Measurements from ENCODE around the gene OAF. TPM values are rescaled to one million over a fixed set of nuclear protein-coding genes. Genes with fewer than 3 reads are reported as not detected.

Gene OAF
- total and polyA plus RNA-seq, 2 of the 8 experiments (the other 6 are each of a cell fraction or from before 2014, with no cell fraction given), result 1.3 to 1.5 TPM

DNA sequence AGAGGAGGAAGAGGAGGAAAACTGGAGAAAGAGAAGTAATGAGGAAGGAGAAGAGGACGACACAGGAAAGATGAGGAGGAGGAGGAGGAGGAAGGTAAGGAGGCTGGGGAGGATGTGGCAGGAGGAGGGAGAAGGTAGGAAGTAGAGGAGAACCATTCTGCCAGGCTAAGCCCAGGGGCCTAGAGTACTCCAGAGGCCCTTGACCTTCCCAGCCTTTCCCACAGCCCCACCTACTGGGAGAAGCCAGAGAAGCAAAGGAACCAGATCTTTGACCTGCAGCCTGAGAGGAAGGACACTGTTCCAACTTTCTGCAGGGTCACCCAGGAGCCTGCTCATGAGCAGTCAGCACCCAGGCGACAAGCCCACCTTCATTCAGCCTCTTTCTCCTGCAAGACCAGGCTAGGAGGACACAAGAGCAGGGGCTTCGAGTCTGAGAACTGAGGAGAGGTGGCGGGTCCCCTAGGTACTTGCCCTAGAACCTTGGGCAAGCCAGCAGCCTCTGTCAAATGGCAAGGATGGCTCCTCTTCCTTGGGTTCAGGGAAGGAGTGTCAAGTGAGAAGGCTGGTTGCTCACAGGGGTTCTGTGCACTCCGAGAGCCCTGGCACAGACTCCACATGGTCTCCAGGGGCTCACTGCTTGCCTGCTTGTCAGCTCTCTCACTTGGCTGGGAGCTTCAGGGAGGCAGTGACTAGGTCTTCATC, 27.9 kb upstream of the OAF start:
- H2BK20ac ChIP-seq (ENCODE audit: low read length), result no peak overlapping the region
- H2BK15ac ChIP-seq (ENCODE audit: low read length), result no peak overlapping the region
- no peaks in the 10 kb centered on the region for H3K36me3 ChIP-seq (ENCODE audit: control insufficient read depth in 2 of 4, insufficient read depth in 4 of 4, low read length in 3 of 4)
- no peak overlapping the region for H4K5ac ChIP-seq (ENCODE audit: insufficient read length, low read depth, low read length)
- no peak overlapping the region for H3K4me2 ChIP-seq (ENCODE audit: insufficient read depth in 1 of 2, low read depth in 2 of 2, low read length in 2 of 2)
- peaks cover 0 to 28% (median 21%) of the 10 kb centered on the region in 4 experiments; a peak in 4 of 7 replicates for H3K27me3 ChIP-seq (replicated peaks in 1 of 4; ENCODE audit: control insufficient read depth in 3 of 4, extremely low read depth in 1 of 4, insufficient read depth in 3 of 4, low read length in 3 of 4)
- TF ChIP-seq RAD21 (IDR thresholded peaks at IDR 0.05 in 1 of 2, conservative IDR thresholded peaks at IDR 0.05 in 1 of 2; ENCODE audit: low read depth in 2 of 2, low read length in 2 of 2), result peak; percentile 49 to 64
- no peak for TF ChIP-seq FOSL1 (IDR thresholded peaks at IDR 0.05; ENCODE audit: insufficient read depth, low read depth, low read length)
- TF ChIP-seq, protein P1, sequence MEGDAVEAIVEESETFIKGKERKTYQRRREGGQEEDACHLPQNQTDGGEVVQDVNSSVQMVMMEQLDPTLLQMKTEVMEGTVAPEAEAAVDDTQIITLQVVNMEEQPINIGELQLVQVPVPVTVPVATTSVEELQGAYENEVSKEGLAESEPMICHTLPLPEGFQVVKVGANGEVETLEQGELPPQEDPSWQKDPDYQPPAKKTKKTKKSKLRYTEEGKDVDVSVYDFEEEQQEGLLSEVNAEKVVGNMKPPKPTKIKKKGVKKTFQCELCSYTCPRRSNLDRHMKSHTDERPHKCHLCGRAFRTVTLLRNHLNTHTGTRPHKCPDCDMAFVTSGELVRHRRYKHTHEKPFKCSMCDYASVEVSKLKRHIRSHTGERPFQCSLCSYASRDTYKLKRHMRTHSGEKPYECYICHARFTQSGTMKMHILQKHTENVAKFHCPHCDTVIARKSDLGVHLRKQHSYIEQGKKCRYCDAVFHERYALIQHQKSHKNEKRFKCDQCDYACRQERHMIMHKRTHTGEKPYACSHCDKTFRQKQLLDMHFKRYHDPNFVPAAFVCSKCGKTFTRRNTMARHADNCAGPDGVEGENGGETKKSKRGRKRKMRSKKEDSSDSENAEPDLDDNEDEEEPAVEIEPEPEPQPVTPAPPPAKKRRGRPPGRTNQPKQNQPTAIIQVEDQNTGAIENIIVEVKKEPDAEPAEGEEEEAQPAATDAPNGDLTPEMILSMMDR (IDR thresholded peaks at IDR 0.05; ENCODE audit: control extremely low read depth in 1 of 3, insufficient read depth in 1 of 3, low read depth in 1 of 3, low read length in 3 of 3), result peak; percentile 58 to 83 (median 64)
- POLR2A ChIA-PET (ENCODE audit: partially characterized antibody), result no interaction called here
- no peak overlapping the region for H2AFZ ChIP-seq (ENCODE audit: low read length)
- no peak overlapping the region for H3K4me3 ChIP-seq (ENCODE audit: extremely low read depth in 1 of 4, insufficient read depth in 2 of 4, low read depth in 3 of 4, low read length in 4 of 4)
- no peaks in the 10 kb centered on the region for H4K20me1 ChIP-seq (replicated peaks in 1 of 2; ENCODE audit: control insufficient read depth in 1 of 2, insufficient read depth in 2 of 2, low read length in 2 of 2)
- H3K14ac ChIP-seq (ENCODE audit: insufficient read length), result no peak overlapping the region
- DNase-seq (ENCODE audit: low read depth in 1 of 2, low spot score in 2 of 2) (peak in 1 of 2 experiments; percentile 76), FAIRE-seq (peak; percentile 19)
- no peak overlapping the region for H3K56ac ChIP-seq (replicated peaks; ENCODE audit: insufficient read length, low read depth, low read length)
- no peaks in the 10 kb centered on the region for H3K79me1 ChIP-seq (ENCODE audit: low read depth, low read length)
- H3K23me2 ChIP-seq (ENCODE audit: low read depth, low read length), result no peaks in the 10 kb centered on the region
- H2BK120ac ChIP-seq (replicated peaks; ENCODE audit: low read depth, low read length), result no peak overlapping the region
- H2AK5ac ChIP-seq (ENCODE audit: low read depth, low read length), result no peak overlapping the region
- H3K79me2 ChIP-seq (ENCODE audit: control insufficient read depth in 1 of 2, insufficient read depth in 2 of 2, low read length in 2 of 2), result no peaks in the 10 kb centered on the region
- no peak overlapping the region for H2BK5ac ChIP-seq (ENCODE audit: low read depth, low read length)
- no peak overlapping the region for H3K9ac ChIP-seq (replicated peaks in 1 of 4; ENCODE audit: extremely low read depth in 1 of 4, low read depth in 3 of 4, low read length in 3 of 4)
- no peak overlapping the region for H4K8ac ChIP-seq (ENCODE audit: extremely low read depth, insufficient read depth, low read length)
- 73% methylated on average over 5 of the region's 5 CpGs; no CpG with 5 or more reads in 1 of the 2 experiments for WGBS, 2 experiments (ENCODE audit: extremely low coverage in 1 of 2, insufficient coverage in 1 of 2, insufficient read length in 1 of 2, insufficient replicate concordance in 2 of 2, low coverage in 1 of 2, low lambda C conversion rate in 2 of 2, missing lambda C conversion rate in 1 of 2)
- no peak overlapping the region for H3K4ac ChIP-seq (replicated peaks; ENCODE audit: insufficient read length, low read depth, low read length)
- H3K23ac ChIP-seq (ENCODE audit: insufficient read length), result no peak overlapping the region
- no peak overlapping the region for H2BK12ac ChIP-seq (ENCODE audit: low read depth, low read length)
- no peak overlapping the region for H3K27ac ChIP-seq (ENCODE audit: low read depth, low read length)
- CTCF ChIA-PET (ENCODE audit: partially characterized antibody), result interaction anchor here (1.1 to 17.5 kb wide), 11 partner anchors 8 to 127 kb away, joined by 3 to 237 read pairs (median 31); partner anchors contain the start of gene OAF
- H3K18ac ChIP-seq (ENCODE audit: extremely low read depth, low read length), result no peak overlapping the region
- H4K91ac ChIP-seq (replicated peaks; ENCODE audit: insufficient read length, low read length), result no peak overlapping the region
- H3K4me1 ChIP-seq (replicated peaks in 1 of 4; ENCODE audit: control insufficient read depth in 3 of 4, insufficient read depth in 4 of 4, low read length in 3 of 4), result peaks cover 1 to 14% (median 4%) of the 10 kb centered on the region in 4 experiments; a peak in 4 of 7 replicates
- H3K9me3 ChIP-seq (ENCODE audit: insufficient read depth in 2 of 2, low read depth in 1 of 2, low read length in 1 of 2), result no peaks in the 10 kb centered on the region

Measured in H1 (cell line).